DOHH2 (cell line): ENCODE data around the gene DNAH1.

ENCODE experiments used
- H3F3A ChIP-seq: fragments of 200-600 bp; sonication (generic), shearing (Covaris generic); 2 replicates; pipeline ENCODE4 v1.6.0; 2016; ENCODE audit warnings: antibody characterized with exemption, mild to moderate bottlenecking; ENCODE audit not compliant: control insufficient read depth, insufficient read depth
- H3K27ac ChIP-seq: fragments of 200-600 bp; sonication (generic); 2 replicates; pipeline ENCODE4 v1.5.1; 2014; ENCODE audit warnings: low read depth, mild to moderate bottlenecking, low read length, moderate library complexity
- H3K27me3 ChIP-seq: fragments of 200-600 bp; sonication (generic); 2 replicates; pipeline ENCODE4 v1.6.1; 2014; ENCODE audit warnings: mild to moderate bottlenecking, low read length, mixed read lengths; ENCODE audit not compliant: control insufficient read depth
- H3K36me3 ChIP-seq: fragments of 200-600 bp; sonication (generic); 2 replicates; pipeline ENCODE4 v1.6.1; 2014; ENCODE audit warnings: mild to moderate bottlenecking, low read length, moderate library complexity, mixed read lengths; ENCODE audit not compliant: control insufficient read depth
- H3K4me1 ChIP-seq: fragments of 200-600 bp; sonication (generic); 2 replicates; pipeline ENCODE4 v1.6.1; 2014; ENCODE audit warnings: mild to moderate bottlenecking, low read length, mixed read lengths; ENCODE audit not compliant: control insufficient read depth
- H3K4me2 ChIP-seq: fragments of 200-600 bp; sonication (generic); 2 replicates; pipeline ENCODE4 v1.6.0; 2014; ENCODE audit warnings: mild to moderate bottlenecking, low read length, moderate library complexity
- H3K4me3 ChIP-seq: fragments of 200-600 bp; sonication (generic); 2 replicates; pipeline ENCODE4 v1.5.1; 2014; ENCODE audit warnings: mild to moderate bottlenecking, low read length, mixed read lengths
- H3K79me2 ChIP-seq: fragments of 200-600 bp; sonication (generic); 2 replicates; pipeline ENCODE4 v1.6.1; 2014; ENCODE audit warnings: mild to moderate bottlenecking, low read length, mixed read lengths; ENCODE audit not compliant: control insufficient read depth
- H3K9me2 ChIP-seq: fragments of 200-600 bp; sonication (generic); replicated peaks from 2 replicates; pipeline ENCODE4 v1.6.1; 2014; ENCODE audit warnings: mild to moderate bottlenecking, low read length, mixed read lengths; ENCODE audit not compliant: control insufficient read depth
- H3K9me3 ChIP-seq: fragments of 200-600 bp; sonication (generic); 2 replicates; pipeline ENCODE4 v1.6.1; 2014; ENCODE audit warnings: antibody characterized with exemption, low read length, mixed read lengths; ENCODE audit not compliant: control insufficient read depth, insufficient read depth
- H4K20me1 ChIP-seq: fragments of 200-600 bp; sonication (generic); 2 replicates; pipeline ENCODE4 v1.6.0; 2014; ENCODE audit warnings: low read depth, mild to moderate bottlenecking, antibody characterized with exemption, low read length, moderate library complexity; ENCODE audit not compliant: control insufficient read depth, insufficient read depth
- CTCF ChIP-seq: fragments of 200-600 bp; sonication (generic); IDR thresholded peaks from one replicate; pipeline ENCODE4 v1.5.1; 2014; ENCODE audit warnings: antibody characterized with exemption, mild to moderate bottlenecking, low read depth, low read length; ENCODE audit not compliant: poor library complexity, severe bottlenecking
- EZH2phosphoT487 ChIP-seq: fragments of 200-600 bp; sonication (generic); IDR thresholded peaks from 2 replicates; pipeline ENCODE4 v1.6.1; 2017; ENCODE audit warnings: borderline replicate concordance, mild to moderate bottlenecking, antibody characterized with exemption, low read length, moderate library complexity, mixed read lengths

DNAH1 gene

GRCh38 chr3:52349611-52350395 lies 33.7 kb downstream of the DNAH1 start:
- Histone ChIP-seq H3K36me3 (no peaks in the 10 kb centered on the region), H3K4me1 (peaks cover 5% of the 10 kb centered on the region), H3K4me3 (no peak overlapping the region), H3K27me3 (no peaks in the 10 kb centered on the region), H3F3A (no peaks in the 10 kb centered on the region), H3K79me2 (no peaks in the 10 kb centered on the region), H4K20me1 (no peaks in the 10 kb centered on the region), H3K4me2 (no peak overlapping the region), H3K9me2 (no peaks in the 10 kb centered on the region), H3K27ac (no peak overlapping the region), H3K9me3 (no peaks in the 10 kb centered on the region)
- no peak for TF ChIP-seq CTCF
- no peak for TF ChIP-seq EZH2phosphoT487

- no peaks in the 10 kb centered on the region for H3F3A ChIP-seq
- H3K27me3 ChIP-seq, result no peaks in the 10 kb centered on the region
- no peak overlapping the region for H3K27ac ChIP-seq
- H3K4me3 ChIP-seq, result no peak overlapping the region
- no peaks in the 10 kb centered on the region for H3K79me2 ChIP-seq
- H3K9me2 ChIP-seq, result no peaks in the 10 kb centered on the region
- H3K9me3 ChIP-seq, result no peaks in the 10 kb centered on the region
- TF ChIP-seq CTCF (no peak), EZH2phosphoT487 (no peak)
- peaks cover 5% of the 10 kb centered on the region for H3K4me1 ChIP-seq
- no peaks in the 10 kb centered on the region for H4K20me1 ChIP-seq
- no peaks in the 10 kb centered on the region for H3K36me3 ChIP-seq
- H3K4me2 ChIP-seq, result no peak overlapping the region
These were observed 34.3 kb downstream of the DNAH1 start for GRCh38 chr3:52350416-52350815.

- no peaks in the 10 kb centered on the region for H3K36me3 ChIP-seq
- TF ChIP-seq EZH2phosphoT487, result no peak
- no peak for TF ChIP-seq CTCF
- no peaks in the 10 kb centered on the region for H3K27me3 ChIP-seq
- H3F3A ChIP-seq, result no peaks in the 10 kb centered on the region
- no peaks in the 10 kb centered on the region for H4K20me1 ChIP-seq
- H3K4me3 ChIP-seq, result no peak overlapping the region
- H3K27ac ChIP-seq, result no peak overlapping the region
- H3K4me1 ChIP-seq, result peaks cover 5% of the 10 kb centered on the region
- no peaks in the 10 kb centered on the region for H3K79me2 ChIP-seq
- H3K9me3 ChIP-seq, result no peaks in the 10 kb centered on the region
- H3K9me2 ChIP-seq, result no peaks in the 10 kb centered on the region
- no peak overlapping the region for H3K4me2 ChIP-seq
These were observed 35.1 kb downstream of the DNAH1 start for GRCh38 chr3:52350981-52351761.
